ENCODE data around the gene IDI1.
"Not testable (repeated sequence)": the region's sequence is repeated elsewhere in the genome, so short reads cannot be mapped to it uniquely, and the experiment has no call there.

Gene IDI1

GRCh38 chr10:1026578-1026977, 22.3 kb downstream of the IDI1 start:
- no peak for DNase-seq

GRCh38 chr10:1025683-1026082, 23.2 kb downstream of the IDI1 start, which contains the start of gene IDI2:
IDI2 (minus strand) TSS chr10:1025859; CDS start chr10:1024723, 1,136 bp downstream.
- DNase-seq, result no peak

- no peak for DNase-seq
Measured at GRCh38 chr10:1024103-1024502, 24.8 kb downstream of the IDI1 start.

GRCh38 chr10:1022413-1022812, 26.5 kb downstream of the IDI1 start:
- no peak for DNase-seq

- DNase-seq, result no peak
Measured at GRCh38 chr10:1020958-1021357, 28.0 kb downstream of the IDI1 start.

GRCh38 chr10:1020460-1020859, 28.5 kb downstream of the IDI1 start:
- no peak for DNase-seq

GRCh38 chr10:1019362-1019761, 29.6 kb downstream of the IDI1 start:
- no peak for DNase-seq

GRCh38 chr10:1015688-1016087, 33.2 kb downstream of the IDI1 start:
- no peak for DNase-seq

GRCh38 chr10:1011696-1012095, 37.2 kb downstream of the IDI1 start:
- DNase-seq, result no peak

- DNase-seq, result no peak
Measured at GRCh38 chr10:1010703-1011102, 38.2 kb downstream of the IDI1 start.

- not testable (repeated sequence) for DNase-seq
Measured at GRCh38 chr10:1009947-1010346, 39.0 kb downstream of the IDI1 start.

GRCh38 chr10:1009071-1009494, 39.8 kb downstream of the IDI1 start:
- no peak for DNase-seq

- DNase-seq, result no peak
Measured at GRCh38 chr10:1007583-1007982, 41.3 kb downstream of the IDI1 start.

- DNase-seq, result no peak
Measured at GRCh38 chr10:1006573-1006972, 42.3 kb downstream of the IDI1 start.

- DNase-seq, result no peak
Measured at GRCh38 chr10:1003884-1004670, 44.8 kb downstream of the IDI1 start.

GRCh38 chr10:1002425-1003006, 46.4 kb downstream of the IDI1 start:
- no peak for DNase-seq

GRCh38 chr10:997266-998022, 51.5 kb downstream of the IDI1 start:
- no peak for DNase-seq

GRCh38 chr10:996031-996430, 52.9 kb downstream of the IDI1 start:
- no peak for DNase-seq

GRCh38 chr10:995559-995926, 53.4 kb downstream of the IDI1 start:
- no peak for DNase-seq

- DNase-seq, result no peak
Measured at GRCh38 chr10:994836-995558, 53.9 kb downstream of the IDI1 start.

GRCh38 chr10:992871-993270, 56.0 kb downstream of the IDI1 start:
- DNase-seq, result no peak

GRCh38 chr10:992467-992866, 56.5 kb downstream of the IDI1 start:
- no peak for DNase-seq

- no peak for DNase-seq
Measured at GRCh38 chr10:990808-991207, 58.1 kb downstream of the IDI1 start.

Measured in stimulated activated CD4-positive, alpha-beta T cell treated with anti-CD3 and anti-CD28 coated beads, Interleukin-4, amount 100 ng/mL, for 24 hours (primary cell).